DND-41 (cell line): ENCODE measurements around the gene PEX14.

Experiments
- CTCF ChIP-seq: IDR thresholded peaks from 2 replicates; pipeline ENCODE4 v1.5.1; 2012; ENCODE audit warnings: borderline replicate concordance, low read length, moderate library complexity, mild to moderate bottlenecking; ENCODE audit not compliant: poor library complexity, severe bottlenecking; ENCODE audit errors: extremely low read depth
- EZH2 ChIP-seq: IDR thresholded peaks from 3 replicates; pipeline ENCODE4 v1.6.1; 2012; ENCODE audit warnings: borderline replicate concordance, low read depth, mild to moderate bottlenecking, moderate library complexity, low read length, inconsistent platforms; ENCODE audit not compliant: severe bottlenecking

- no peak for TF ChIP-seq CTCF
- no peak for TF ChIP-seq EZH2
Observed at GRCh38 chr1:10623686-10624145, 149.0 kb downstream of the PEX14 start.
